ENCODE results near the gene RAPGEF1.
"Not testable (repeated sequence)": the region's sequence is repeated elsewhere in the genome, so short reads cannot be mapped to it uniquely, and the experiment has no call there.

The RAPGEF1 gene

GRCh38 chr9:131739959-131740648 is at the start of gene RAPGEF1:
Gene RAPGEF1, minus strand, starts transcription at chr9:131740076. Its CDS starts 246 bp downstream, at chr9:131739830.
- peak; percentile 69 to 81 (median 78) for DNase-seq (ENCODE audit: low read depth in 3 of 3)

GRCh38 chr9:131788851-131789250 is 49.0 kb upstream of the RAPGEF1 start:
- DNase-seq (ENCODE audit: low read depth in 3 of 3): no peak

GRCh38 chr9:131787838-131788237 is 48.0 kb upstream of the RAPGEF1 start:
- DNase-seq (ENCODE audit: low read depth in 3 of 3): no peak

GRCh38 chr9:131784748-131785501 is 45.0 kb upstream of the RAPGEF1 start:
- DNase-seq (ENCODE audit: low read depth in 3 of 3): no peak

- DNase-seq (ENCODE audit: low read depth in 3 of 3): no peak
Observed at GRCh38 chr9:131781069-131781468, 41.2 kb upstream of the RAPGEF1 start.

GRCh38 chr9:131776473-131776872 is 36.6 kb upstream of the RAPGEF1 start:
- peak in 1 of 3 experiments; percentile 34 for DNase-seq (ENCODE audit: low read depth in 3 of 3)

- DNase-seq (ENCODE audit: low read depth in 3 of 3): no peak
Observed at GRCh38 chr9:131776036-131776435, 36.2 kb upstream of the RAPGEF1 start.

GRCh38 chr9:131774636-131775035 is 34.8 kb upstream of the RAPGEF1 start:
- no peak for DNase-seq (ENCODE audit: low read depth in 3 of 3)

- DNase-seq (ENCODE audit: low read depth in 3 of 3): no peak
Observed at GRCh38 chr9:131773911-131774379, 34.1 kb upstream of the RAPGEF1 start.

GRCh38 chr9:131772940-131773339 is 33.1 kb upstream of the RAPGEF1 start:
- DNase-seq (ENCODE audit: low read depth in 3 of 3): no peak

- DNase-seq (ENCODE audit: low read depth in 3 of 3): no peak
Observed at GRCh38 chr9:131771646-131772045, 31.8 kb upstream of the RAPGEF1 start.

GRCh38 chr9:131769361-131769760 is 29.5 kb upstream of the RAPGEF1 start:
- no peak for DNase-seq (ENCODE audit: low read depth in 3 of 3)

- no peak for DNase-seq (ENCODE audit: low read depth in 3 of 3)
Observed at GRCh38 chr9:131764568-131764967, 24.7 kb upstream of the RAPGEF1 start.

- DNase-seq (ENCODE audit: low read depth in 3 of 3): peak; percentile 54 to 74 (median 62)
Observed at GRCh38 chr9:131762356-131762932, 22.6 kb upstream of the RAPGEF1 start.

GRCh38 chr9:131759017-131759647 is 19.3 kb upstream of the RAPGEF1 start:
- DNase-seq (ENCODE audit: low read depth in 3 of 3): no peak

- DNase-seq (ENCODE audit: low read depth in 3 of 3): no peak
Observed at GRCh38 chr9:131757549-131757948, 17.7 kb upstream of the RAPGEF1 start.

- DNase-seq (ENCODE audit: low read depth in 3 of 3): peak; percentile 69 to 84 (median 81)
Observed at GRCh38 chr9:131755541-131756198, 15.8 kb upstream of the RAPGEF1 start.

GRCh38 chr9:131754846-131755245 is 15.0 kb upstream of the RAPGEF1 start:
- DNase-seq (ENCODE audit: low read depth in 3 of 3): no peak

- DNase-seq (ENCODE audit: low read depth in 3 of 3): not testable (repeated sequence)
Observed at GRCh38 chr9:131753751-131754150, 13.9 kb upstream of the RAPGEF1 start.

- DNase-seq (ENCODE audit: low read depth in 3 of 3): no peak
Observed at GRCh38 chr9:131752231-131752884, 12.5 kb upstream of the RAPGEF1 start.

- DNase-seq (ENCODE audit: low read depth in 3 of 3): no peak
Observed at GRCh38 chr9:131748411-131748955, 8.6 kb upstream of the RAPGEF1 start.

All from stimulated activated CD4-positive, alpha-beta T cell treated with anti-CD3 and anti-CD28 coated beads, TNF-alpha, amount 100 ng/mL, for 24 hours (primary cell).